GM21367 (cell line): ENCODE data around the gene TNFRSF18.
"Not testable (repeated sequence)": the region's sequence is repeated elsewhere in the genome, so short reads cannot be mapped to it uniquely, and the experiment has no call there.

Experiments used
- ATAC-seq: cut with Tn5 transposase; IDR thresholded peaks from one replicate; pipeline ENCODE4 v1.9.1; 2021; ENCODE audit not compliant: unreplicated experiment

TNFRSF18 gene

GRCh38 chr1:1199141-1199960 lies 7.0 kb downstream of the TNFRSF18 start:
- ATAC-seq: no peak

- no peak for ATAC-seq
Observed at GRCh38 chr1:1198423-1199140, 7.8 kb downstream of the TNFRSF18 start.

DNA sequence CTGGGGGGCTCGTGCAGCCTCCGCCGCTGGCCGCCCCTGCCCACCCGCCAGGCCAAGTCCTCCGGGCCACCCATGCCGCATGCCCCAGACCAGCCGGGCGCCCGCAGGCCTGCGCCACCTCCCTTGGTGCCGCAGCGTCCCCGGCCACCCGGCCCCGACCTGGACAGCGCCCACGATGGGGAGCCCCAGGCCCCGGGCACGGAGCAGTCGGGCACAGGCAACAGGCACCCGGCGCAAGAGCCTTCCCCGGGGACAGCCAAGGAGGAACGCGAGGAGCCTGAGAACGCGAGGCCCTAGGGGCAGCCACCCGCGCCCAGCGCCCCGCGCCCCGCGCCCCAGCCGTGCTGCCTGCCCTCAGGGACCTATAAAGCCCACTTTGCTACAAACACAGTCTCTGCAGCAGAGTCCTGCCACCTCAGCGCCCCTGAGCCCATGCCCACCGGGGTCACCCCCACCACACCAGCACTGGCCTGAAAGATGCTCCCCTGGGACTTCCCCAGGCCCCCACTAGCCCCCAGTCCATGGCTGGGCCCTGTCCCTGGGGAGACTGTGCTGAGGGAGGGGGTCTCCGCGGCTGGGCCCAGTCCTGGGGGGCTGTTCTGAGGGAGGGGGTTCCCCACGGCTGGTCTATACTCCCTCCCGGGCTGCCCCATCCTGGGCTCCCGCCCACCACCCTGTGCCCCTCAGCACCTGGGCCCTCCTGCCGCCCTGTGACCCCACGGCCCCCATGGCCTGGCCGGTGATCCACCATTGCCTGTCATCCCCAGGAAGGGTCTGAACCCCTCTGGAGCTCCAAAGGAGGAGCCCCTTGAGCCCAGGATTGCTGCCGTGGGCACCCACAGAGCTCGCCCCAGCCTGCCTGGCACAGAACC lies 8.6 kb downstream of the TNFRSF18 start:
- ATAC-seq: no peak

- no peak for ATAC-seq
Observed at GRCh38 chr1:1197188-1197500, 9.2 kb downstream of the TNFRSF18 start.

- ATAC-seq: no peak
Observed at GRCh38 chr1:1196431-1197187, 9.8 kb downstream of the TNFRSF18 start.

DNA sequence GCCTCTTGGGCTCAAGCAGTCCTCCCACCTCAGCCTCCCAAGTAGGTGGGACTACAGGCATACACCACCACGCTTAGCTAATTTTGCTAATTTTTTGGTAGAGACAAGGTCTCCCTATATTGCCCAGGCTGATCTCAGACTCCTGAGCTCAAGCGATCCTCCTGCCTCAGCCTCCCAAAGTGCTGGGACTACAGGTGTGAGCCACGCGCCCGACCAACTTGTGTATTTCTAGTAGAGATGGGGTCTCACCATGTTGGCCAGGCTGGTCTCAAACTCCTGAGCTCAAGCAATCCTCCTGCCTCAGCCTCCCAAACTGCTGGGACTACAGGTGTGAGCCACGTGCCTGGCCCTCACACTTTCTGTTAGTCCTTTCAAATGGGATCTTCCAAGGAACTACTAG lies 10.7 kb downstream of the TNFRSF18 start:
- ATAC-seq: not testable (repeated sequence)

DNA sequence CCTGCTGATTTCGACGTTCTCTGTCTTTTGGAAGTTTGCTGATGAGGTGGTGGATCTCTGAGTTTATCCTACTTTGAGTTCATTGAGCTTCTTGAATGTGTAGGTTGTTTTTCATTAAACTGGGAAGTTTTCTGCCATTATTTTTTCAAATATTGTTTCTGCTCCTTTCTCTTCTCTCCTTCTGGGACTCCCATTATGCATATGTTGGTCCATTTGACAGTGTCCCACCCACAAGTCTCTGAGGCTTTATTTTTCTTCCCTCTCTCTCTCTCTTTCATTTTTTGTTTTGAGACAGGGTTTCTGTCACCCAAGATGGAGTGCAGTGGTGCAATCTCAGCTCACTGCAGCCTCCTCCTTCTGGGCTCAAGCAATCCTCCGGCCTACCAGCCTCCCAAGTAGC lies 11.7 kb downstream of the TNFRSF18 start:
- ATAC-seq: no peak

DNA sequence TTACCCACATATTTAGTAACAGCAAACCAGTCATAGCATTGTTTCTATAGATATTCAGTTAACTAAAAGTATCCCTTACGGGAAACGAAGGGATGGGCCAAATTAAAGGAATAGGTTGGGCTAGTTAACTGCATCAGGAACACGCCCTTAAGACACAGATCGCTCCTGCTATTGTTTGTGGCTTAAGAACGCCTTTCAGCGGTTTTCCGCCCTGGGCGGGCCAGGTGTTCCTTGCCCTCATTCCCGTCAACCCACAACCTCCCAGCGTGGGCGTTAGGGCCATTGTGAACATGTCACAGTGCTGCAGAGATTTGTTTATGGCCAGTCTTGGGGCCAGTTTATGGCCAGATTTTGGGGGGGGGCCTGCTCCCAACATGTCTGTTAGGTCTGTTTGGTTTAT lies 14.7 kb downstream of the TNFRSF18 start:
- no peak for ATAC-seq

DNA sequence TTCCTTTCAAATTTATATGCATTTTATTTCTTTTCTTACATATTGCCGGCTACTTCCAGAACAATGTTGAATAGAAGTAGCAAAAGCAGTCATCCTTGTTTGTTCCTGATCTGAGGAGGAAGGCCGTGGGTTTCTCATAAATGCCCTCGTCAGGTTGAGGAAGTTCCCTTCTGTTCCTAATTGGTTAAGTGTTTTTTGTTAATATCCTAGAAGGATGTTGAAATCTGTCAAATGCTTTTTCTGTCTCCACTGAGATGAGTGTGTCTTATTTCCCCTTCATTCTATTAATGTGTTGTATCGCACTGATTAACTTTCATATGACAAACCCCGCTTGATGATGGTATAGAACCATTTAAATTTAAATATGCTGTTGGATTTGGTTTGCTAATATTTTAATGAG lies 17.3 kb downstream of the TNFRSF18 start:
- ATAC-seq: no peak

- ATAC-seq: no peak
Observed at GRCh38 chr1:1187938-1188337, 18.5 kb downstream of the TNFRSF18 start.

DNA sequence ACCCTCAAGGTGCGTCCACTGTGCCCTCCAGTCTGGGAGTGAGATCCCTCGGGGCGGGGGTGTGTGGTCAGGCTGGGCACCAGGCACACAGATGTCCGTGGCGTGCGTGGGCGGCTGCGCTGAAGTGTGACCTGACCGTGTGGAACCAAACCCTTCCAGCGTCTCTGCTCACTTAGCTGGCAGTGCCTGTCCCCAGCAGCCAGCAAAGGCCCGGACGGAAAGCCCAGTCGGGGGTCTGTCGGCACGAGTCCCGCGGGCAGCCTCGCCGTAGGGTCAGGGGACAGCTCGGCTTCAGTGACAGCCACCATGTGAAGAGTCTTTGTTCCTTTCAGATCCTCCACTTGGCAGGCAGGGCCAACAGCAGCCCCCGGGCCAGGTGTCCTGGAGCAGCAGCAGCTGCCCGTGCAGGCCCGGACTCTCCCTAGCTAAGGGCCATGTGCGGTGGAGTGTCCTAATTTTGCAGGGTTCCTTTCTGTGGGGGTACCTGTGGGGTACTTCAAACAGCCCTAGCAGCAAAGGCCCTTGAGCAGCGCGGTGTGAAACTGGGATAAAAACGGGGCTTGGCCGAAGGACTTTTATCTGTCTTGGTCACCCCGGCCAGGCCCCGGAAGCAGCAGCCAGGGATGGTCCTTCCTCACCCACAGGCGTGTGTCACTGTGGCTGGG lies 21.2 kb downstream of the TNFRSF18 start:
- no peak for ATAC-seq

DNA sequence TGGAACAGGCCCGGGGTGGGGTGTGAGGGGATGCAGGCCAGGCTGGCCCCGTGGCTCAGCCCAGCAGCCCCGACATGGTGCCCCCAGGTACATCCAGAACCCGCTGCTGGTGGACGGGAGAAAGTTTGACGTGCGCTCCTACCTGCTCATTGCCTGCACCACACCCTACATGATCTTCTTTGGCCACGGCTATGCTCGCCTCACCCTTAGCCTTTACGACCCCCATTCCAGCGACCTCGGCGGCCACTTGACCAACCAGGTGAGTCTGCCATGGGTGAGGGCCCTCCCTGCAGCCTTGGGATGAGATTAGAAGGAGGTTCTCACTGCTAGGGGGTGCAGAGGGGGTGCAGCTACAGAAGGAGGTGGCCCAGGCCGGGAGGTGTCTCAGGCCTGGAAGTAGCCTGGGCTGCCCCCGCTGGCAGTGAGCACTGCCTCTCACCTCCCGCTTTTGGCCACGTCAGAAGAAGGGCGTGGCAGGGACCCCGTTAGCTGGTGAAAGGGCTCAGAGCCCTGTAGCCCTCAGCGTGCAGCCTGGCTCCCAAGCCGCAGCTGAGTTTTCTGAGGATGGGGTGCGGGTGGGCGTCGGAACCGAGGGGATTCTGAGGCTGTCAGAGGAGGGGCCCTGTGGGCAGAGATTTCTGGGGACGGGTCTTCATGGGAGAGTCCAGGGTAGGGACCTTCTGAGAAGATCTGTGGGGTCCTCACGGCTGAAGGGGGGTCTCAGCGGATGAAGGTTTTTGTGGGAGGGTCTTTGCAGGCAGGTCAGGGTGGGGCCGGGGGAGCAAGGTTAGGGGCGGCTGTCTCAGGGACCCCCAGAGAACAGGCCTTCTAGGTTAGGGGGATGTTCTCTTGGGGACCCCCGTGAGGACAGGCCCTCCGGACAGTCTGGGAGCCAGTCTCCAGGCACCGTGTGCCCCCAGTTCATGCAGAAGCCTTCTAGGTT lies 22.3 kb downstream of the TNFRSF18 start:
- no peak for ATAC-seq

- no peak for ATAC-seq
Observed at GRCh38 chr1:1183221-1183747, 23.1 kb downstream of the TNFRSF18 start.

DNA sequence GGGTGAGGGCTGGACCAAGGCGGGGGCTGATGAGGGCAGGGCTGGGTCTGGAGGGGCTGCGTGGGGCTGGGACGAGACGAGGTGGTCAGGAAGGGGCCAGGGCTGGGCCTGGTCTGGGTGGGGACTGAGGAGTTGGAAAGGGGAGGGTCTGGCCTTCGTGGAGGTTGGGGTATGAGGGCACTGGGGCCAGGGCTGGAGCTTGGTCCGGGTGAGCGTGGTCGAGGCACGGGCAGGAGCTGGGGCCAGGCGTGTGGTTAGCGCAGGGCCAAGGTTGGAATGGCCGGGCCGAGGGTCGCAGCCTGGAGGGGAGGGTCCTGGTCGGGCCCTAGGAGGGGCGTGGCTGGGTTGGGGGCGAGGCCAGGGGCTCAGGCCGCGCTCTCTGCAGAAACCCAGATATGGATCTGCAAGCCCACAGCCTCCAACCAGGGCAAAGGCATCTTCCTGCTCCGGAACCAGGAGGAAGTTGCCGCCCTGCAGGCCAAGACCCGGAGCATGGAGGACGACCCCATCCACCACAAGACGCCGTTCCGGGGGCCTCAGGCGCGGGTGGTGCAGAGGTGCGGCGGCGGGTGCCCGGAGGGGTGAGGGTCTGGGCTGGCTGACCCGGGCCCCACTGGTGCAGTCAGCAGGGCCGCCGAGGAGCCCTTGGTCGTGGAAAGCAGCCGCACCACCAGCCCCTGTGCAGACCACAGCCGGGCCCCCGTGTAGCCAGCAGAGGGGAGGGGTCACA lies 23.7 kb downstream of the TNFRSF18 start:
- ATAC-seq: no peak

DNA sequence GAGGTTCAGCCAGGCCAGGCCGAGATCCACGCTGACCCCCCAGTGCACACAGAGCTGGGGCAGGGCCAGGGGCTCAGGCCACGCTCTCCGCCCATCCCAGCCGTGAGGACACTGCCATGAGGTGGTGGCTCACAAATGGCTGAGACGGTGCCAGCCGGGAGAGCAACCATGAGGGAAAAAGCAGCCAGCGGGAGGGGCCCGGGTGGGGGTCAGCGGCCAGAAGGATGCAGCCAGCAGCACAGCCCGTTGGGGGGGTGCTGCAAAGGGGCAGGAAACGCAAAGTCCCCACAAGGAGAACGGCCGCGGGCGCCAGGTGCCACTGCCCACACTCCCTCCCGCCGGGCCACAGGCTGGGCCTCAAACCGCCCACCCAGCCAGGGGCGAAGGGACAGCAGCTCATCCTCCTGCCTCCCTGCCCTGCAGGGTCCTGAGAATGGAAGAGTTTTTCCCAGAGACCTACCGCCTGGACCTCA lies 24.4 kb downstream of the TNFRSF18 start:
- ATAC-seq: no peak

GRCh38 chr1:1181129-1181937 lies 25.1 kb downstream of the TNFRSF18 start:
- no peak for ATAC-seq
